ENCODE measurements around the gene COX7B.
"Not testable (repeated sequence)": the region's sequence is repeated elsewhere in the genome, so short reads cannot be mapped to it uniquely, and the experiment has no call there.

GRCh38 chrX:77881418-77881817 lies 17.9 kb upstream of the COX7B start:
- not testable (repeated sequence) for TF ChIP-seq CTCF (IDR thresholded peaks at IDR 0.05; ENCODE audit: insufficient read depth, low read length); POLR2AphosphoS5 (IDR thresholded peaks at IDR 0.05; ENCODE audit: low read depth); REST (IDR thresholded peaks at IDR 0.05; ENCODE audit: insufficient replicate concordance, low read depth); GABPA (IDR thresholded peaks at IDR 0.05; ENCODE audit: low read depth)
